HCT116 (cell line): ENCODE results near the gene SH3BP1. TPM values are rescaled to one million over a fixed set of nuclear protein-coding genes. Genes with fewer than 3 reads are reported as not detected.

ENCODE experiments used
- ATAC-seq: fragments of 200-7000 bp; cut with Tn5 transposase; 2 replicates; pipeline ENCODE4 v1.9.1; 2020; ENCODE audit warnings: mild to moderate bottlenecking, moderate library complexity
- BruUV-seq: library from RNA; stranded (reverse); fragments of 400-500 nt; replicated peaks from 2 replicates; lab custom pipeline; 2021; lab: Mats Ljungman, UMichigan
- CTCF ChIA-PET: fragments of 300-600 bp; sonication (Branson Sonifier 250); formaldehyde crosslinking; loops from one replicate; lab custom pipeline; 2021; ENCODE audit warnings: antibody characterized with exemption; lab: Charles Lee
- POLR2A ChIA-PET: fragments of 300-600, 350-600 bp; sonication (Branson Sonifier 250); formaldehyde crosslinking; loops from one replicate; lab custom pipeline; 2021; ENCODE audit warnings: antibody characterized with exemption; lab: Charles Lee
- RAD21 ChIA-PET, 2 experiments: fragments of 300-600 bp; sonication (Branson Sonifier 250); formaldehyde crosslinking; loops; one replicate each; lab custom pipeline; 2023; ENCODE audit warnings: low total read pairs in 2 of 2; ENCODE audit not compliant: uncharacterized antibody in 2 of 2, unreplicated experiment in 2 of 2, low non-redundant PET in 1 of 2; lab: Charles Lee
- DNase-seq: peaks from one replicate; pipeline ENCODE4 v3.0.0-alpha.2; 2010; ENCODE audit warnings: low read depth, low spot score
- H2AFZ ChIP-seq: fragments of 200-600 bp; shearing (Covaris generic), sonication (generic); 2 replicates; pipeline ENCODE4 v1.6.1; 2017; ENCODE audit warnings: low read depth, mixed run types, mixed read lengths, antibody characterized with exemption, low read length; ENCODE audit not compliant: poor library complexity, severe bottlenecking
- H3K27ac ChIP-seq: 2 replicates; pipeline ENCODE4 v1.5.1; 2012; ENCODE audit warnings: low read depth, low read length
- H3K27me3 ChIP-seq: fragments of 200-600 bp; sonication (generic); 2 replicates; pipeline ENCODE4 v1.6.1; 2016; ENCODE audit warnings: mixed run types, low read length, mixed read lengths; ENCODE audit not compliant: insufficient read depth
- H3K36me3 ChIP-seq, 2 experiments: fragments of 200-500 bp in 1 of 2; fragments of 200-600 bp in 1 of 2; sonication (Bioruptor generic) in 1 of 2; sonication (generic) in 1 of 2; 2 replicates each; pipeline versions ENCODE4 v1.5.1 to v1.6.1; 2014 to 2016; ENCODE audit warnings: low read length in 2 of 2, inconsistent platforms in 1 of 2, mixed read lengths in 1 of 2, mixed run types in 1 of 2; ENCODE audit not compliant: insufficient read depth in 2 of 2, control insufficient read depth in 1 of 2
- H3K4me1 ChIP-seq, 2 experiments: fragments of 200-600 bp in 1 of 2; sonication (generic) in 1 of 2; 2 replicates each; pipeline versions ENCODE4 v1.5.1 to v1.6.1; 2012 to 2017; ENCODE audit warnings: low read length in 2 of 2, inconsistent platforms in 1 of 2, mild to moderate bottlenecking in 1 of 2, mixed read lengths in 1 of 2, mixed run types in 1 of 2, moderate library complexity in 1 of 2; ENCODE audit not compliant: insufficient read depth in 2 of 2, control insufficient read depth in 1 of 2
- H3K4me2 ChIP-seq: fragments of 200-600 bp; sonication (generic); 2 replicates; pipeline ENCODE4 v1.6.1; 2017; ENCODE audit warnings: mixed run types, low read length, mixed read lengths
- H3K4me3 ChIP-seq, 2 experiments: fragments of 200-600 bp in 1 of 2; sonication (generic) in 1 of 2; replicated peaks in 1 of 2; 2 replicates each; pipeline ENCODE4 v1.5.1; 2011 to 2016; ENCODE audit warnings: low read length in 2 of 2, control low read depth in 1 of 2, low read depth in 1 of 2, mild to moderate bottlenecking in 1 of 2, mixed read lengths in 1 of 2, mixed run types in 1 of 2
- H3K79me2 ChIP-seq: fragments of 200-600 bp; sonication (generic); 2 replicates; pipeline ENCODE4 v1.6.1; 2017; ENCODE audit warnings: mild to moderate bottlenecking, mixed run types, low read length, moderate library complexity, mixed read lengths; ENCODE audit not compliant: insufficient read depth
- H3K9ac ChIP-seq: fragments of 200-600 bp; sonication (generic); 2 replicates; pipeline ENCODE4 v1.6.1; 2016; ENCODE audit warnings: low read length, mixed read lengths
- H3K9me2 ChIP-seq: fragments of 200-600 bp; sonication (generic), shearing (Covaris generic); 2 replicates; pipeline ENCODE4 v1.6.1; 2017; ENCODE audit warnings: mixed run types, mild to moderate bottlenecking, moderate library complexity; ENCODE audit not compliant: insufficient read depth
- H3K9me3 ChIP-seq, 2 experiments: fragments of 200-500 bp in 1 of 2; fragments of 200-600 bp in 1 of 2; sonication (Bioruptor generic) in 1 of 2; sonication (generic) in 1 of 2; 2 replicates each; pipeline ENCODE4 v1.6.1; 2014 to 2017; ENCODE audit warnings: low read length in 2 of 2, mixed read lengths in 2 of 2, inconsistent platforms in 1 of 2, low read depth in 1 of 2, mild to moderate bottlenecking in 1 of 2, mixed run types in 1 of 2, moderate library complexity in 1 of 2; ENCODE audit not compliant: control insufficient read depth in 1 of 2, insufficient read depth in 1 of 2
- H4K20me1 ChIP-seq: fragments of 200-600 bp; sonication (generic), shearing (Covaris generic); 2 replicates; pipeline ENCODE4 v1.6.1; 2017; ENCODE audit warnings: mixed run types, mild to moderate bottlenecking, moderate library complexity; ENCODE audit not compliant: insufficient read depth
- EZH2phosphoT487 ChIP-seq: fragments of 200-600 bp; IDR thresholded peaks from 2 replicates; pipeline ENCODE4 v1.6.1; 2018; ENCODE audit warnings: antibody characterized with exemption, borderline replicate concordance
- FOSL1 ChIP-seq: IDR thresholded peaks from 2 replicates; pipeline ENCODE4 v1.6.1; 2012; ENCODE audit warnings: low read depth
- JUND ChIP-seq: IDR thresholded peaks from 2 replicates; pipeline ENCODE4 v1.6.1; 2012
- POLR2AphosphoS5 ChIP-seq: IDR thresholded peaks from 2 replicates; pipeline ENCODE4 v1.6.1; 2011; ENCODE audit warnings: mild to moderate bottlenecking, low read depth, low read length, moderate library complexity
- RAD21 ChIP-seq: IDR thresholded peaks from 2 replicates; pipeline ENCODE4 v1.6.1; 2012; ENCODE audit warnings: low read depth, mild to moderate bottlenecking
- SP1 ChIP-seq: IDR thresholded peaks from 2 replicates; pipeline ENCODE4 v1.6.1; 2012; ENCODE audit warnings: low read depth
- intact Hi-C: fragments of 100-400 bp; cut with micrococcal nuclease; formaldehyde crosslinking; loops from 2 replicates; pipeline ENCODE4 v1.10.0; 2022
- total RNA-seq: library from RNA; stranded (reverse); gene quantifications from one replicate; pipeline ENCODE4 v1.2.1, GENCODE V29; 2021; ENCODE audit not compliant: unreplicated experiment
- TF ChIP-seq, protein P1 (sequence below): IDR thresholded peaks from 2 replicates; pipeline ENCODE4 v1.6.1; 2012; ENCODE audit warnings: low read depth
- TF ChIP-seq, protein P2 (sequence below), 3 experiments: fragments of 200-600 bp in 1 of 3; sonication (generic) in 1 of 3; IDR thresholded peaks in 2 of 3; conservative IDR thresholded peaks in 1 of 3; 2 replicates each; pipeline ENCODE4 v1.5.1; 2012 to 2017; ENCODE audit warnings: low read depth in 2 of 3, low read length in 2 of 3, antibody characterized with exemption in 1 of 3, borderline replicate concordance in 1 of 3, control low read depth in 1 of 3, mild to moderate bottlenecking in 1 of 3, mixed read lengths in 1 of 3, mixed run types in 1 of 3, moderate library complexity in 1 of 3; ENCODE audit not compliant: insufficient read depth in 1 of 3

Gene SH3BP1
- total RNA-seq, 1 experiment from 2014 or later, result 48.4 TPM

- TF ChIP-seq, protein P1, sequence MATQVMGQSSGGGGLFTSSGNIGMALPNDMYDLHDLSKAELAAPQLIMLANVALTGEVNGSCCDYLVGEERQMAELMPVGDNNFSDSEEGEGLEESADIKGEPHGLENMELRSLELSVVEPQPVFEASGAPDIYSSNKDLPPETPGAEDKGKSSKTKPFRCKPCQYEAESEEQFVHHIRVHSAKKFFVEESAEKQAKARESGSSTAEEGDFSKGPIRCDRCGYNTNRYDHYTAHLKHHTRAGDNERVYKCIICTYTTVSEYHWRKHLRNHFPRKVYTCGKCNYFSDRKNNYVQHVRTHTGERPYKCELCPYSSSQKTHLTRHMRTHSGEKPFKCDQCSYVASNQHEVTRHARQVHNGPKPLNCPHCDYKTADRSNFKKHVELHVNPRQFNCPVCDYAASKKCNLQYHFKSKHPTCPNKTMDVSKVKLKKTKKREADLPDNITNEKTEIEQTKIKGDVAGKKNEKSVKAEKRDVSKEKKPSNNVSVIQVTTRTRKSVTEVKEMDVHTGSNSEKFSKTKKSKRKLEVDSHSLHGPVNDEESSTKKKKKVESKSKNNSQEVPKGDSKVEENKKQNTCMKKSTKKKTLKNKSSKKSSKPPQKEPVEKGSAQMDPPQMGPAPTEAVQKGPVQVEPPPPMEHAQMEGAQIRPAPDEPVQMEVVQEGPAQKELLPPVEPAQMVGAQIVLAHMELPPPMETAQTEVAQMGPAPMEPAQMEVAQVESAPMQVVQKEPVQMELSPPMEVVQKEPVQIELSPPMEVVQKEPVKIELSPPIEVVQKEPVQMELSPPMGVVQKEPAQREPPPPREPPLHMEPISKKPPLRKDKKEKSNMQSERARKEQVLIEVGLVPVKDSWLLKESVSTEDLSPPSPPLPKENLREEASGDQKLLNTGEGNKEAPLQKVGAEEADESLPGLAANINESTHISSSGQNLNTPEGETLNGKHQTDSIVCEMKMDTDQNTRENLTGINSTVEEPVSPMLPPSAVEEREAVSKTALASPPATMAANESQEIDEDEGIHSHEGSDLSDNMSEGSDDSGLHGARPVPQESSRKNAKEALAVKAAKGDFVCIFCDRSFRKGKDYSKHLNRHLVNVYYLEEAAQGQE, result no peak
- TF ChIP-seq FOSL1 (no peak), POLR2AphosphoS5 (no peak), SP1 (no peak)
- TF ChIP-seq, all 23 proteins: peak for 0
Measured at GRCh38 chr22:37660709-37661045, 21.2 kb downstream of the SH3BP1 start (continued).

GRCh38 chr22:37661160-37661924 lies 21.9 kb downstream of the SH3BP1 start:
- Histone ChIP-seq H2AFZ (no peak overlapping the region), H3K9me2 (no peaks in the 10 kb centered on the region), H4K20me1 (no peaks in the 10 kb centered on the region), H3K4me3 (no peak overlapping the region), H3K79me2 (peaks cover 55% of the 10 kb centered on the region), H3K4me1 (peaks cover 11 to 34% of the 10 kb centered on the region in 2 experiments; a peak in 3 of 4 replicates), H3K36me3 (peaks cover 8 to 22% of the 10 kb centered on the region in 2 experiments; a peak in 1 of 4 replicates), H3K27me3 (no peaks in the 10 kb centered on the region), H3K27ac (no peak overlapping the region), H3K9ac (no peak overlapping the region), H3K4me2 (no peak overlapping the region), H3K9me3 (no peaks in the 10 kb centered on the region)
- no peak for DNase-seq
- TF ChIP-seq RAD21 (no peak; the same call in 1 of the 2 replicates), JUND (no peak), EZH2phosphoT487 (no peak)
- TF ChIP-seq, protein P2, sequence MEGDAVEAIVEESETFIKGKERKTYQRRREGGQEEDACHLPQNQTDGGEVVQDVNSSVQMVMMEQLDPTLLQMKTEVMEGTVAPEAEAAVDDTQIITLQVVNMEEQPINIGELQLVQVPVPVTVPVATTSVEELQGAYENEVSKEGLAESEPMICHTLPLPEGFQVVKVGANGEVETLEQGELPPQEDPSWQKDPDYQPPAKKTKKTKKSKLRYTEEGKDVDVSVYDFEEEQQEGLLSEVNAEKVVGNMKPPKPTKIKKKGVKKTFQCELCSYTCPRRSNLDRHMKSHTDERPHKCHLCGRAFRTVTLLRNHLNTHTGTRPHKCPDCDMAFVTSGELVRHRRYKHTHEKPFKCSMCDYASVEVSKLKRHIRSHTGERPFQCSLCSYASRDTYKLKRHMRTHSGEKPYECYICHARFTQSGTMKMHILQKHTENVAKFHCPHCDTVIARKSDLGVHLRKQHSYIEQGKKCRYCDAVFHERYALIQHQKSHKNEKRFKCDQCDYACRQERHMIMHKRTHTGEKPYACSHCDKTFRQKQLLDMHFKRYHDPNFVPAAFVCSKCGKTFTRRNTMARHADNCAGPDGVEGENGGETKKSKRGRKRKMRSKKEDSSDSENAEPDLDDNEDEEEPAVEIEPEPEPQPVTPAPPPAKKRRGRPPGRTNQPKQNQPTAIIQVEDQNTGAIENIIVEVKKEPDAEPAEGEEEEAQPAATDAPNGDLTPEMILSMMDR (IDR thresholded peaks at IDR 0.05 in 2 of 3, conservative IDR thresholded peaks at IDR 0.05 in 1 of 3; ENCODE audit: borderline replicate concordance in 1 of 3, insufficient read depth in 1 of 3, low read depth in 2 of 3, low read length in 2 of 3), result peak in 2 of 3 experiments; percentile 19 to 36; a peak in 3 of 6 replicates
- CTCF ChIA-PET, result interaction anchor here (0.7 to 2.2 kb wide), 4 partner anchors 10 to 130 kb away, joined by 3 to 11 read pairs (median 4); no protein-coding TSS in a partner anchor
- no peak for ATAC-seq
- POLR2A ChIA-PET, result interaction anchor here (1.0 to 4.5 kb wide), 2 partner anchors 10 to 14 kb away, joined by 3 to 23 read pairs; partner anchors contain the start of gene LGALS1
- no TSS peak for BruUV-seq
- RAD21 ChIA-PET, result interaction anchor here in 1 of 2 experiments (0.5 kb wide), 1 partner anchor 22 kb away, joined by 5 read pairs; no protein-coding TSS in a partner anchor
- intact Hi-C loops, result no loop called here
